ENCODE results near the gene PCDH9.

The PCDH9 gene

GRCh38 chr13:67156723-67157060 is 73.4 kb downstream of the PCDH9 start:
- no peak for DNase-seq (ENCODE audit: low read depth in 2 of 2)

GRCh38 chr13:67155898-67156722 is 74.0 kb downstream of the PCDH9 start:
- no peak for DNase-seq (ENCODE audit: low read depth in 2 of 2)

GRCh38 chr13:67152085-67152484 is 78.1 kb downstream of the PCDH9 start:
- DNase-seq (ENCODE audit: low read depth in 2 of 2) = no peak

GRCh38 chr13:67151652-67152051 is 78.5 kb downstream of the PCDH9 start:
- no peak for DNase-seq (ENCODE audit: low read depth in 2 of 2)

GRCh38 chr13:67150608-67151007 is 79.5 kb downstream of the PCDH9 start:
- no peak for DNase-seq (ENCODE audit: low read depth in 2 of 2)

GRCh38 chr13:67148161-67148571 is 82.0 kb downstream of the PCDH9 start:
- peak; percentile 20 to 23 for DNase-seq (ENCODE audit: low read depth in 2 of 2)

- DNase-seq (ENCODE audit: low read depth in 2 of 2) = peak; percentile 69 to 70
These were observed 82.6 kb downstream of the PCDH9 start for GRCh38 chr13:67147342-67148133.

GRCh38 chr13:67146523-67147130 is 83.5 kb downstream of the PCDH9 start:
- DNase-seq (ENCODE audit: low read depth in 2 of 2) = no peak

- DNase-seq (ENCODE audit: low read depth in 2 of 2) = no peak
These were observed 84.2 kb downstream of the PCDH9 start for GRCh38 chr13:67145950-67146349.

GRCh38 chr13:67143544-67144115 is 86.5 kb downstream of the PCDH9 start:
- DNase-seq (ENCODE audit: low read depth in 2 of 2) = no peak

GRCh38 chr13:67140006-67140405 is 90.1 kb downstream of the PCDH9 start:
- no peak for DNase-seq (ENCODE audit: low read depth in 2 of 2)

GRCh38 chr13:67139551-67139950 is 90.6 kb downstream of the PCDH9 start:
- no peak for DNase-seq (ENCODE audit: low read depth in 2 of 2)

- no peak for DNase-seq (ENCODE audit: low read depth in 2 of 2)
These were observed 91.2 kb downstream of the PCDH9 start for GRCh38 chr13:67138970-67139369.

GRCh38 chr13:67137044-67137735 is 92.9 kb downstream of the PCDH9 start:
- no peak for DNase-seq (ENCODE audit: low read depth in 2 of 2)

- no peak for DNase-seq (ENCODE audit: low read depth in 2 of 2)
These were observed 94.0 kb downstream of the PCDH9 start for GRCh38 chr13:67136157-67136556.

GRCh38 chr13:67135356-67135755 is 94.8 kb downstream of the PCDH9 start:
- no peak for DNase-seq (ENCODE audit: low read depth in 2 of 2)

- DNase-seq (ENCODE audit: low read depth in 2 of 2) = no peak
These were observed 95.6 kb downstream of the PCDH9 start for GRCh38 chr13:67134417-67135129.

- DNase-seq (ENCODE audit: low read depth in 2 of 2) = no peak
These were observed 96.7 kb downstream of the PCDH9 start for GRCh38 chr13:67133476-67133875.

- DNase-seq (ENCODE audit: low read depth in 2 of 2) = no peak
These were observed 98.7 kb downstream of the PCDH9 start for GRCh38 chr13:67131393-67131792.

GRCh38 chr13:67130444-67130843 is 99.7 kb downstream of the PCDH9 start:
- DNase-seq (ENCODE audit: low read depth in 2 of 2) = no peak

- no peak for DNase-seq (ENCODE audit: low read depth in 2 of 2)
These were observed 102.0 kb downstream of the PCDH9 start for GRCh38 chr13:67128136-67128535.

All from fibroblast of skin of left quadriceps (primary cell).